ENCODE measurements around the gene PDE6H.
A peak's percentile ranks its signal among the peaks of the same experiment; 100 is the strongest.

PDE6H gene

GRCh38 chr12:14931791-14932560 lies 40.9 kb upstream of the PDE6H start:
- no peak overlapping the region for H3K4me3 ChIP-seq (ENCODE audit: low read depth, low read length)
- no peak for TF ChIP-seq CTCF (IDR thresholded peaks at IDR 0.05; ENCODE audit: low read depth, low read length, missing control alignments)
- DNase-seq (ENCODE audit: low read depth), result no peak

- no peak overlapping the region for H3K4me3 ChIP-seq (ENCODE audit: low read depth, low read length)
- DNase-seq (ENCODE audit: low read depth), result no peak
- no peak for TF ChIP-seq CTCF (IDR thresholded peaks at IDR 0.05; ENCODE audit: low read depth, low read length, missing control alignments)
Measured at GRCh38 chr12:14934511-14934910, 38.3 kb upstream of the PDE6H start.

- TF ChIP-seq CTCF (IDR thresholded peaks at IDR 0.05; ENCODE audit: low read depth, low read length, missing control alignments), result no peak
- no peak overlapping the region for H3K4me3 ChIP-seq (ENCODE audit: low read depth, low read length)
- no peak for DNase-seq (ENCODE audit: low read depth)
Measured at GRCh38 chr12:14935031-14935430, 37.8 kb upstream of the PDE6H start.

- peak; percentile 33 for TF ChIP-seq CTCF (IDR thresholded peaks at IDR 0.05; ENCODE audit: low read depth, low read length, missing control alignments)
- H3K4me3 ChIP-seq (ENCODE audit: low read depth, low read length), result no peak overlapping the region
- no peak for DNase-seq (ENCODE audit: low read depth)
Measured at GRCh38 chr12:14936224-14936861, 36.5 kb upstream of the PDE6H start.

- TF ChIP-seq CTCF (IDR thresholded peaks at IDR 0.05; ENCODE audit: low read depth, low read length, missing control alignments), result no peak
- DNase-seq (ENCODE audit: low read depth), result no peak
- no peak overlapping the region for H3K4me3 ChIP-seq (ENCODE audit: low read depth, low read length)
Measured at GRCh38 chr12:14937014-14937413, 35.8 kb upstream of the PDE6H start.

- peak; percentile 54 for TF ChIP-seq CTCF (IDR thresholded peaks at IDR 0.05; ENCODE audit: low read depth, low read length, missing control alignments)
Measured at GRCh38 chr12:14937689-14938088, 35.2 kb upstream of the PDE6H start.

More at GRCh38 chr12:14937689-14938088, 35.2 kb upstream of the PDE6H start:
- H3K4me3 ChIP-seq (ENCODE audit: low read depth, low read length), result no peak overlapping the region
- DNase-seq (ENCODE audit: low read depth), result no peak
